ENCODE measurements around the gene UBE3A.
A peak's percentile ranks its signal among the peaks of the same experiment; 100 is the strongest.

Gene UBE3A

DNA sequence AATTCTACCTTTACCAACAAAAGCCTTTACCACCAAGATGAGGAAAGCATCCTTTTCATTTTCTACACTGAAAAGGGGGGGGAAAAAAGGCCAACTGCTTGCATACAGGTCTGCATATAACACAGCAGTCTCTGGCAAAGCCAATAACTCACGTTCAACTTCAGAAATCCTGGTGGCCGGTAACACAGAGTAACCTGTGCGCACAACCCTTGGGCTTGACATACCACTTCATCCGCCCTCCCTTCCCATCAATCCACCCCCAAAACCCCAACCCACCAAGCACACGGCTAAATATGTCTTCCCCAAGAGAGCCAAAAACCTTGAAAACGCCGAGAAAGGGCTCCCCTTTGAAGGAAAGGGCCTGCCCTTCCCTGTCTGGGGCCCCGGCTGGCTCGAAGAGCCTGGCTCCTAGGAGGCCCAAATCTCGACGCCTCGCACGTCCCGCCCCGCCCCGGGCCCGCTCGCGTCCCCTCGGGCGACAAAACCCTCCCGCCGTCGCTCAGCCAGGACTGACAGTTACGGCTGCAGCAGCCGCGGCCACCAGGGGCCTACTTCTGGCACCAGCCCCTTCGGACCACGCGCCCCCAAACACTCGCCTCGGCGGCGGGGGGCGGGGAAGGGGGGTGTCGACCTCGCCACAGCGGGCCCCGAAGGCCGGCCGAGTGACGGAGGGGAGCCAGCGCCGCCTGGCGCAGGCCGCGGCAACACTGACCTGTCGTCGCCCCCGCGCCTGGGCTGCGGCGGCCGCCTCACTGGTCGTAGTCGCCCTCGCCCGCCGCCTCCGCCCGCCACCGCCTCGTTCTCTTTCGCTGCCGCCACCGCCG lies 835 bp downstream of the UBE3A start:
- Histone ChIP-seq H3K4me3 (replicated peaks; ENCODE audit: low read depth, low read length) (peak overlapping the region; percentile 91), H3K27me3 (replicated peaks; ENCODE audit: control insufficient read depth, insufficient read depth, low read length) (no peaks in the 10 kb centered on the region), H3K36me3 (ENCODE audit: control insufficient read depth, insufficient read depth, low read length) (no peaks in the 10 kb centered on the region)
- TF ChIP-seq, protein P1, sequence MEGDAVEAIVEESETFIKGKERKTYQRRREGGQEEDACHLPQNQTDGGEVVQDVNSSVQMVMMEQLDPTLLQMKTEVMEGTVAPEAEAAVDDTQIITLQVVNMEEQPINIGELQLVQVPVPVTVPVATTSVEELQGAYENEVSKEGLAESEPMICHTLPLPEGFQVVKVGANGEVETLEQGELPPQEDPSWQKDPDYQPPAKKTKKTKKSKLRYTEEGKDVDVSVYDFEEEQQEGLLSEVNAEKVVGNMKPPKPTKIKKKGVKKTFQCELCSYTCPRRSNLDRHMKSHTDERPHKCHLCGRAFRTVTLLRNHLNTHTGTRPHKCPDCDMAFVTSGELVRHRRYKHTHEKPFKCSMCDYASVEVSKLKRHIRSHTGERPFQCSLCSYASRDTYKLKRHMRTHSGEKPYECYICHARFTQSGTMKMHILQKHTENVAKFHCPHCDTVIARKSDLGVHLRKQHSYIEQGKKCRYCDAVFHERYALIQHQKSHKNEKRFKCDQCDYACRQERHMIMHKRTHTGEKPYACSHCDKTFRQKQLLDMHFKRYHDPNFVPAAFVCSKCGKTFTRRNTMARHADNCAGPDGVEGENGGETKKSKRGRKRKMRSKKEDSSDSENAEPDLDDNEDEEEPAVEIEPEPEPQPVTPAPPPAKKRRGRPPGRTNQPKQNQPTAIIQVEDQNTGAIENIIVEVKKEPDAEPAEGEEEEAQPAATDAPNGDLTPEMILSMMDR (IDR thresholded peaks at IDR 0.05; ENCODE audit: insufficient read depth, low read length, poor library complexity, severe bottlenecking), result peak; percentile 22
- DNase-seq (ENCODE audit: extremely low read depth, insufficient read length), result peak; percentile 86

- Histone ChIP-seq H3K27me3 (replicated peaks; ENCODE audit: control insufficient read depth, insufficient read depth, low read length) (no peaks in the 10 kb centered on the region), H3K4me3 (replicated peaks; ENCODE audit: low read depth, low read length) (peak overlapping the region; percentile 91), H3K36me3 (ENCODE audit: control insufficient read depth, insufficient read depth, low read length) (no peaks in the 10 kb centered on the region)
- TF ChIP-seq, protein P1 (IDR thresholded peaks at IDR 0.05; ENCODE audit: insufficient read depth, low read length, poor library complexity, severe bottlenecking), result no peak
- no peak for DNase-seq (ENCODE audit: extremely low read depth, insufficient read length)
These were observed 2.1 kb downstream of the UBE3A start for GRCh38 chr15:25436707-25437106.

- DNase-seq (ENCODE audit: extremely low read depth, insufficient read length), result no peak
These were observed 3.2 kb downstream of the UBE3A start for GRCh38 chr15:25435474-25436243.

DNA sequence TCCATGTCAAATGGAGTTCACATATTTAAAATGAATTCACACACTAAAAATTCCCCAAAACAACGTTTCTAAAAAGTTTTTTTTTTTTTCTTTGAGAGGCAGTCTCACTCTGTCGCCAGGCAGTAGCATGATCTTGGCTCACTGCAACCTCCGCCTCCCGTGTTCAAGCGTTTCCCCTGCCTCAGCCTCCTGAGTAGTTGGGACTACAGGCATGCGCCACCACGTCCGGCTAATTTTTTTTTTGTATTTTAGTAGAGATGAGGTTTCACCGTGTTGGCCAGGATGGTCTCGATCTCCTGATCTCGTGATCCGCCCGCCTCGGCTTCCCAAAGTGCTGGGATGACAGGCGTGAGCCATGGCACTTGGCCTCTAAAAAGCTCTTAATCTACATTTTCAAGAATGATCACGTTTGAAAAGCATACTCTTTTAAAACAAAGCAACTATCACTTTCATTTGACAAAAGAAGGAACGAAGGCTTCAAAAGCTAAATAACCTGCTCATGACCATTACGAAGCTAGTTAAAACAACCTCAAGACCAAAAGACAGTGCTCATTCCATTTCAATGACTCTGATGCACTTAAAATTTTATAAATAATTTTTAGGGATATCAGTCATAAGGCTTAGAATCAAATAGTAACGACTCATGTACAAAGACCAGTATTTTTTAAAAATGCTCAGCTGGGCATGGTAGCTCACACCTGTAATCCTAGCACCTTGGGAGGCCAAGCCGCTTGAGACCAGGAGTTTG lies 5.5 kb downstream of the UBE3A start:
- Histone ChIP-seq H3K27me3 (replicated peaks; ENCODE audit: control insufficient read depth, insufficient read depth, low read length) (no peaks in the 10 kb centered on the region), H3K36me3 (ENCODE audit: control insufficient read depth, insufficient read depth, low read length) (no peaks in the 10 kb centered on the region), H3K4me3 (replicated peaks; ENCODE audit: low read depth, low read length) (no peak overlapping the region)
- DNase-seq (ENCODE audit: extremely low read depth, insufficient read length), result no peak
- TF ChIP-seq, protein P1 (IDR thresholded peaks at IDR 0.05; ENCODE audit: insufficient read depth, low read length, poor library complexity, severe bottlenecking), result no peak

More at GRCh38 chr15:25435474-25436243, 3.2 kb downstream of the UBE3A start:
- TF ChIP-seq, protein P1 (IDR thresholded peaks at IDR 0.05; ENCODE audit: insufficient read depth, low read length, poor library complexity, severe bottlenecking), result no peak
- Histone ChIP-seq H3K27me3 (replicated peaks; ENCODE audit: control insufficient read depth, insufficient read depth, low read length) (no peaks in the 10 kb centered on the region), H3K36me3 (ENCODE audit: control insufficient read depth, insufficient read depth, low read length) (no peaks in the 10 kb centered on the region), H3K4me3 (replicated peaks; ENCODE audit: low read depth, low read length) (no peak overlapping the region)

DNA sequence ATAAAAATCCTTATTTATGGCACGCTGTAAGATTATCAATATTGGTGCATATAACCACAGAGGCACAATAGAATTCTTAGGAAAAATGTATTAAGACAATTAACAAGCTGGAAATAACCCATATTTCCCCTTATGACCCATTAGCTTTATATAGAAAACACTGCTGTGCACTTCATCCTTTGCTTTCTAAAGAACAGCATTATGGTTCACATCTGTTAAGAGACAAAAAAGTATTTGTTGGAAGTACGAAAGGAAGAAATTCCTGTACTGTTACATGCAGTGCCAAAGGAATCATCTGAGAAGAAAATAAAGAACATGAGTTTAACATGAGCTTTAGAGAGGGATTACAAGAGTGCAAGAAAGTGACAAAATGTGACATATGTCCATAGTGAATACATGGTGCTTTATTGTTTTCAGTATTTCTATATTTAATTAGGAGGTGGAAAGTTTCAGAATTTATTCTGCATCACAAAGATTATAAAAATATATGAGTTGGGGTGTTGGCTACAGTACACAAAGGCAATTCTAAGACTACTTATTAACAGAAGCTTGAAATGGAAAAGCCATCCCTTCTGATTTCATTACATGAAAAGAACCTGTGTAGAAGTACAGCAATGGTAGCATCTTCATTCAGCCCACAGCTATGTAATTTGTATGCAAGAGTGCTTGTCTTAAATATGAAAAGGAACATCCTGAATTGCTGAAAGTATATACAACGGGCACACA lies 6.8 kb downstream of the UBE3A start:
- Histone ChIP-seq H3K36me3 (ENCODE audit: control insufficient read depth, insufficient read depth, low read length) (no peaks in the 10 kb centered on the region), H3K27me3 (replicated peaks; ENCODE audit: control insufficient read depth, insufficient read depth, low read length) (no peaks in the 10 kb centered on the region), H3K4me3 (replicated peaks; ENCODE audit: low read depth, low read length) (no peak overlapping the region)
- no peak for DNase-seq (ENCODE audit: extremely low read depth, insufficient read length)
- TF ChIP-seq, protein P1 (IDR thresholded peaks at IDR 0.05; ENCODE audit: insufficient read depth, low read length, poor library complexity, severe bottlenecking), result no peak
